ENCODE measurements around the gene DLGAP1. TPM values are rescaled to one million over a fixed set of nuclear protein-coding genes. Genes with fewer than 3 reads are reported as not detected.

Gene DLGAP1
- total and polyA plus RNA-seq, 2 of the 8 experiments (the other 6 are each of a cell fraction or from before 2014, with no cell fraction given), result 11.8 to 16.9 TPM

DNA sequence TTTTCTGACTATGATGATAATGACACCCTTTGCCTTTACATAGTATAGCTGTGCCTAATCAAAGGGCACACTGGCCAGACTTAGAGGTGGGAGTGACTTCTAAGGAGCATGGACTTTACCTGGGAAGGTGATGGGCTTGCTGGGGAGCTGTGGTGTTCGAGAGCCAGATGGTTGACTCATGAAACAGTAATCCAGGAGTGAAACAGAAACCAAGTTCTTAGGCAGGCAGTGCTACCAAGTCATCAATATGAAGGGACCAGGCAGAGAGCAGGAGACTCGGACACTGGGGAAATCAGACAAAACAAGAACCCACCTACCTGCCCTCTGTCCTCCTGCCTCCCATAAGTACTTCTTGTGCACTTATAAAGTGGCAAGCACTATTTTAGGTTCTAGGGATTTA lies 430.4 kb downstream of the DLGAP1 start (continued):
- TF ChIP-seq, protein P1, sequence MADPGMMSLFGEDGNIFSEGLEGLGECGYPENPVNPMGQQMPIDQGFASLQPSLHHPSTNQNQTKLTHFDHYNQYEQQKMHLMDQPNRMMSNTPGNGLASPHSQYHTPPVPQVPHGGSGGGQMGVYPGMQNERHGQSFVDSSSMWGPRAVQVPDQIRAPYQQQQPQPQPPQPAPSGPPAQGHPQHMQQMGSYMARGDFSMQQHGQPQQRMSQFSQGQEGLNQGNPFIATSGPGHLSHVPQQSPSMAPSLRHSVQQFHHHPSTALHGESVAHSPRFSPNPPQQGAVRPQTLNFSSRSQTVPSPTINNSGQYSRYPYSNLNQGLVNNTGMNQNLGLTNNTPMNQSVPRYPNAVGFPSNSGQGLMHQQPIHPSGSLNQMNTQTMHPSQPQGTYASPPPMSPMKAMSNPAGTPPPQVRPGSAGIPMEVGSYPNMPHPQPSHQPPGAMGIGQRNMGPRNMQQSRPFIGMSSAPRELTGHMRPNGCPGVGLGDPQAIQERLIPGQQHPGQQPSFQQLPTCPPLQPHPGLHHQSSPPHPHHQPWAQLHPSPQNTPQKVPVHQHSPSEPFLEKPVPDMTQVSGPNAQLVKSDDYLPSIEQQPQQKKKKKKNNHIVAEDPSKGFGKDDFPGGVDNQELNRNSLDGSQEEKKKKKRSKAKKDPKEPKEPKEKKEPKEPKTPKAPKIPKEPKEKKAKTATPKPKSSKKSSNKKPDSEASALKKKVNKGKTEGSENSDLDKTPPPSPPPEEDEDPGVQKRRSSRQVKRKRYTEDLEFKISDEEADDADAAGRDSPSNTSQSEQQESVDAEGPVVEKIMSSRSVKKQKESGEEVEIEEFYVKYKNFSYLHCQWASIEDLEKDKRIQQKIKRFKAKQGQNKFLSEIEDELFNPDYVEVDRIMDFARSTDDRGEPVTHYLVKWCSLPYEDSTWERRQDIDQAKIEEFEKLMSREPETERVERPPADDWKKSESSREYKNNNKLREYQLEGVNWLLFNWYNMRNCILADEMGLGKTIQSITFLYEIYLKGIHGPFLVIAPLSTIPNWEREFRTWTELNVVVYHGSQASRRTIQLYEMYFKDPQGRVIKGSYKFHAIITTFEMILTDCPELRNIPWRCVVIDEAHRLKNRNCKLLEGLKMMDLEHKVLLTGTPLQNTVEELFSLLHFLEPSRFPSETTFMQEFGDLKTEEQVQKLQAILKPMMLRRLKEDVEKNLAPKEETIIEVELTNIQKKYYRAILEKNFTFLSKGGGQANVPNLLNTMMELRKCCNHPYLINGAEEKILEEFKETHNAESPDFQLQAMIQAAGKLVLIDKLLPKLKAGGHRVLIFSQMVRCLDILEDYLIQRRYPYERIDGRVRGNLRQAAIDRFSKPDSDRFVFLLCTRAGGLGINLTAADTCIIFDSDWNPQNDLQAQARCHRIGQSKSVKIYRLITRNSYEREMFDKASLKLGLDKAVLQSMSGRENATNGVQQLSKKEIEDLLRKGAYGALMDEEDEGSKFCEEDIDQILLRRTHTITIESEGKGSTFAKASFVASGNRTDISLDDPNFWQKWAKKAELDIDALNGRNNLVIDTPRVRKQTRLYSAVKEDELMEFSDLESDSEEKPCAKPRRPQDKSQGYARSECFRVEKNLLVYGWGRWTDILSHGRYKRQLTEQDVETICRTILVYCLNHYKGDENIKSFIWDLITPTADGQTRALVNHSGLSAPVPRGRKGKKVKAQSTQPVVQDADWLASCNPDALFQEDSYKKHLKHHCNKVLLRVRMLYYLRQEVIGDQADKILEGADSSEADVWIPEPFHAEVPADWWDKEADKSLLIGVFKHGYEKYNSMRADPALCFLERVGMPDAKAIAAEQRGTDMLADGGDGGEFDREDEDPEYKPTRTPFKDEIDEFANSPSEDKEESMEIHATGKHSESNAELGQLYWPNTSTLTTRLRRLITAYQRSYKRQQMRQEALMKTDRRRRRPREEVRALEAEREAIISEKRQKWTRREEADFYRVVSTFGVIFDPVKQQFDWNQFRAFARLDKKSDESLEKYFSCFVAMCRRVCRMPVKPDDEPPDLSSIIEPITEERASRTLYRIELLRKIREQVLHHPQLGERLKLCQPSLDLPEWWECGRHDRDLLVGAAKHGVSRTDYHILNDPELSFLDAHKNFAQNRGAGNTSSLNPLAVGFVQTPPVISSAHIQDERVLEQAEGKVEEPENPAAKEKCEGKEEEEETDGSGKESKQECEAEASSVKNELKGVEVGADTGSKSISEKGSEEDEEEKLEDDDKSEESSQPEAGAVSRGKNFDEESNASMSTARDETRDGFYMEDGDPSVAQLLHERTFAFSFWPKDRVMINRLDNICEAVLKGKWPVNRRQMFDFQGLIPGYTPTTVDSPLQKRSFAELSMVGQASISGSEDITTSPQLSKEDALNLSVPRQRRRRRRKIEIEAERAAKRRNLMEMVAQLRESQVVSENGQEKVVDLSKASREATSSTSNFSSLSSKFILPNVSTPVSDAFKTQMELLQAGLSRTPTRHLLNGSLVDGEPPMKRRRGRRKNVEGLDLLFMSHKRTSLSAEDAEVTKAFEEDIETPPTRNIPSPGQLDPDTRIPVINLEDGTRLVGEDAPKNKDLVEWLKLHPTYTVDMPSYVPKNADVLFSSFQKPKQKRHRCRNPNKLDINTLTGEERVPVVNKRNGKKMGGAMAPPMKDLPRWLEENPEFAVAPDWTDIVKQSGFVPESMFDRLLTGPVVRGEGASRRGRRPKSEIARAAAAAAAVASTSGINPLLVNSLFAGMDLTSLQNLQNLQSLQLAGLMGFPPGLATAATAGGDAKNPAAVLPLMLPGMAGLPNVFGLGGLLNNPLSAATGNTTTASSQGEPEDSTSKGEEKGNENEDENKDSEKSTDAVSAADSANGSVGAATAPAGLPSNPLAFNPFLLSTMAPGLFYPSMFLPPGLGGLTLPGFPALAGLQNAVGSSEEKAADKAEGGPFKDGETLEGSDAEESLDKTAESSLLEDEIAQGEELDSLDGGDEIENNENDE (IDR thresholded peaks at IDR 0.05; ENCODE audit: insufficient replicate concordance, low read length), result no peak
- TF ChIP-seq, protein P2, sequence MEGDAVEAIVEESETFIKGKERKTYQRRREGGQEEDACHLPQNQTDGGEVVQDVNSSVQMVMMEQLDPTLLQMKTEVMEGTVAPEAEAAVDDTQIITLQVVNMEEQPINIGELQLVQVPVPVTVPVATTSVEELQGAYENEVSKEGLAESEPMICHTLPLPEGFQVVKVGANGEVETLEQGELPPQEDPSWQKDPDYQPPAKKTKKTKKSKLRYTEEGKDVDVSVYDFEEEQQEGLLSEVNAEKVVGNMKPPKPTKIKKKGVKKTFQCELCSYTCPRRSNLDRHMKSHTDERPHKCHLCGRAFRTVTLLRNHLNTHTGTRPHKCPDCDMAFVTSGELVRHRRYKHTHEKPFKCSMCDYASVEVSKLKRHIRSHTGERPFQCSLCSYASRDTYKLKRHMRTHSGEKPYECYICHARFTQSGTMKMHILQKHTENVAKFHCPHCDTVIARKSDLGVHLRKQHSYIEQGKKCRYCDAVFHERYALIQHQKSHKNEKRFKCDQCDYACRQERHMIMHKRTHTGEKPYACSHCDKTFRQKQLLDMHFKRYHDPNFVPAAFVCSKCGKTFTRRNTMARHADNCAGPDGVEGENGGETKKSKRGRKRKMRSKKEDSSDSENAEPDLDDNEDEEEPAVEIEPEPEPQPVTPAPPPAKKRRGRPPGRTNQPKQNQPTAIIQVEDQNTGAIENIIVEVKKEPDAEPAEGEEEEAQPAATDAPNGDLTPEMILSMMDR (IDR thresholded peaks at IDR 0.05; ENCODE audit: control extremely low read depth in 1 of 3, insufficient read depth in 1 of 3, low read depth in 1 of 3, low read length in 3 of 3), result no peak
- no peak for TF ChIP-seq EGR1 (IDR thresholded peaks at IDR 0.05; ENCODE audit: borderline replicate concordance, low read depth, low read length)
